ENCODE measurements around the gene TNFRSF6B.

GRCh38 chr20:63664143-63664851 is 32.2 kb upstream of the TNFRSF6B start:
- TF ChIP-seq CTCF (IDR thresholded peaks at IDR 0.05) = no peak
- no peak for TF ChIP-seq POLR2A (IDR thresholded peaks at IDR 0.05)
- TF ChIP-seq POLR2AphosphoS5 (IDR thresholded peaks at IDR 0.05) = no peak
- no peak for TF ChIP-seq EP300 (IDR thresholded peaks at IDR 0.05)

Measured in suprapubic skin (tissue), 4 donors.